ENCODE data around the gene IGSF9B. TPM values are rescaled to one million over a fixed set of nuclear protein-coding genes. Genes with fewer than 3 reads are reported as not detected.
A peak's percentile ranks its signal among the peaks of the same experiment; 100 is the strongest.

The IGSF9B gene
- total RNA-seq, 1 donor from 2014 or later: 34.5 TPM

- intact Hi-C loops (cut with micrococcal nuclease): no loop called here
- DNase-seq (peak; percentile 73), ATAC-seq (peak; percentile 67)
Measured at GRCh38 chr11:133945087-133945974, 11.4 kb downstream of the IGSF9B start.

GRCh38 chr11:133943950-133944698, 12.6 kb downstream of the IGSF9B start:
- intact Hi-C loops (cut with micrococcal nuclease): no loop called here
- ATAC-seq (no peak), DNase-seq (no peak)

GRCh38 chr11:133942577-133942976, 14.2 kb downstream of the IGSF9B start:
- intact Hi-C loops (cut with micrococcal nuclease): no loop called here
- no peak for DNase-seq
- ATAC-seq: no peak

- DNase-seq (no peak), ATAC-seq (no peak)
- intact Hi-C loops (cut with micrococcal nuclease): no loop called here
Measured at GRCh38 chr11:133941546-133941945, 15.2 kb downstream of the IGSF9B start.

- intact Hi-C loops (cut with micrococcal nuclease): no loop called here
- ATAC-seq (no peak), DNase-seq (no peak)
Measured at GRCh38 chr11:133940034-133940433, 16.7 kb downstream of the IGSF9B start.

GRCh38 chr11:133939558-133939957, 17.2 kb downstream of the IGSF9B start:
- intact Hi-C loops (cut with micrococcal nuclease): no loop called here
- ATAC-seq (no peak), DNase-seq (no peak)

- intact Hi-C loops (cut with micrococcal nuclease): no loop called here
- no peak for DNase-seq
- ATAC-seq: no peak
Measured at GRCh38 chr11:133938166-133938565, 18.6 kb downstream of the IGSF9B start.

- ATAC-seq: no peak
- no peak for DNase-seq
- intact Hi-C loops (cut with micrococcal nuclease): no loop called here
Measured at GRCh38 chr11:133937468-133937867, 19.3 kb downstream of the IGSF9B start.

GRCh38 chr11:133937015-133937414, 19.8 kb downstream of the IGSF9B start:
- intact Hi-C loops (cut with micrococcal nuclease): no loop called here
- DNase-seq (no peak), ATAC-seq (no peak)

- intact Hi-C loops (cut with micrococcal nuclease): no loop called here
- ATAC-seq (no peak), DNase-seq (no peak)
Measured at GRCh38 chr11:133936592-133936991, 20.2 kb downstream of the IGSF9B start.

- intact Hi-C loops (cut with micrococcal nuclease): no loop called here
- no peak for DNase-seq
- ATAC-seq: no peak
Measured at GRCh38 chr11:133936136-133936535, 20.6 kb downstream of the IGSF9B start.

- no peak for ATAC-seq
- DNase-seq: no peak
- intact Hi-C loops (cut with micrococcal nuclease): no loop called here
Measured at GRCh38 chr11:133935551-133935910, 21.2 kb downstream of the IGSF9B start.

- DNase-seq: peak; percentile 67
- ATAC-seq: peak; percentile 92
- intact Hi-C loops (cut with micrococcal nuclease): no loop called here
Measured at GRCh38 chr11:133934599-133935550, 21.9 kb downstream of the IGSF9B start.

GRCh38 chr11:133934096-133934495, 22.7 kb downstream of the IGSF9B start:
- ATAC-seq (no peak), DNase-seq (no peak)
- intact Hi-C loops (cut with micrococcal nuclease): no loop called here

- intact Hi-C loops (cut with micrococcal nuclease): no loop called here
- ATAC-seq (no peak), DNase-seq (no peak)
Measured at GRCh38 chr11:133931449-133932060, 25.2 kb downstream of the IGSF9B start.

- DNase-seq (no peak), ATAC-seq (peak; percentile 18)
Measured at GRCh38 chr11:133930767-133931448, 25.9 kb downstream of the IGSF9B start.

GRCh38 chr11:133930053-133930766, 26.6 kb downstream of the IGSF9B start:
- intact Hi-C loops (cut with micrococcal nuclease): no loop called here
- DNase-seq (no peak), ATAC-seq (no peak)

More at GRCh38 chr11:133930767-133931448, 25.9 kb downstream of the IGSF9B start:
- intact Hi-C loops (cut with micrococcal nuclease): no loop called here

Measured in left ventricle myocardium superior (tissue), 1 donor.